Putamen (tissue), 1 donor: Measurements from ENCODE around the gene DIP2C.
A peak's percentile ranks its signal among the peaks of the same experiment; 100 is the strongest.
"Not testable (repeated sequence)": the region's sequence is repeated elsewhere in the genome, so short reads cannot be mapped to it uniquely, and the experiment has no call there.

ENCODE experiments used
- DNase-seq: peaks from one replicate; pipeline ENCODE4 v3.0.0-alpha.2; 2016; ENCODE audit warnings: low spot score

Gene DIP2C, protein sequence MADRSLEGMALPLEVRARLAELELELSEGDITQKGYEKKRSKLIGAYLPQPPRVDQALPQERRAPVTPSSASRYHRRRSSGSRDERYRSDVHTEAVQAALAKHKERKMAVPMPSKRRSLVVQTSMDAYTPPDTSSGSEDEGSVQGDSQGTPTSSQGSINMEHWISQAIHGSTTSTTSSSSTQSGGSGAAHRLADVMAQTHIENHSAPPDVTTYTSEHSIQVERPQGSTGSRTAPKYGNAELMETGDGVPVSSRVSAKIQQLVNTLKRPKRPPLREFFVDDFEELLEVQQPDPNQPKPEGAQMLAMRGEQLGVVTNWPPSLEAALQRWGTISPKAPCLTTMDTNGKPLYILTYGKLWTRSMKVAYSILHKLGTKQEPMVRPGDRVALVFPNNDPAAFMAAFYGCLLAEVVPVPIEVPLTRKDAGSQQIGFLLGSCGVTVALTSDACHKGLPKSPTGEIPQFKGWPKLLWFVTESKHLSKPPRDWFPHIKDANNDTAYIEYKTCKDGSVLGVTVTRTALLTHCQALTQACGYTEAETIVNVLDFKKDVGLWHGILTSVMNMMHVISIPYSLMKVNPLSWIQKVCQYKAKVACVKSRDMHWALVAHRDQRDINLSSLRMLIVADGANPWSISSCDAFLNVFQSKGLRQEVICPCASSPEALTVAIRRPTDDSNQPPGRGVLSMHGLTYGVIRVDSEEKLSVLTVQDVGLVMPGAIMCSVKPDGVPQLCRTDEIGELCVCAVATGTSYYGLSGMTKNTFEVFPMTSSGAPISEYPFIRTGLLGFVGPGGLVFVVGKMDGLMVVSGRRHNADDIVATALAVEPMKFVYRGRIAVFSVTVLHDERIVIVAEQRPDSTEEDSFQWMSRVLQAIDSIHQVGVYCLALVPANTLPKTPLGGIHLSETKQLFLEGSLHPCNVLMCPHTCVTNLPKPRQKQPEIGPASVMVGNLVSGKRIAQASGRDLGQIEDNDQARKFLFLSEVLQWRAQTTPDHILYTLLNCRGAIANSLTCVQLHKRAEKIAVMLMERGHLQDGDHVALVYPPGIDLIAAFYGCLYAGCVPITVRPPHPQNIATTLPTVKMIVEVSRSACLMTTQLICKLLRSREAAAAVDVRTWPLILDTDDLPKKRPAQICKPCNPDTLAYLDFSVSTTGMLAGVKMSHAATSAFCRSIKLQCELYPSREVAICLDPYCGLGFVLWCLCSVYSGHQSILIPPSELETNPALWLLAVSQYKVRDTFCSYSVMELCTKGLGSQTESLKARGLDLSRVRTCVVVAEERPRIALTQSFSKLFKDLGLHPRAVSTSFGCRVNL (N-terminal part only)

DNA sequence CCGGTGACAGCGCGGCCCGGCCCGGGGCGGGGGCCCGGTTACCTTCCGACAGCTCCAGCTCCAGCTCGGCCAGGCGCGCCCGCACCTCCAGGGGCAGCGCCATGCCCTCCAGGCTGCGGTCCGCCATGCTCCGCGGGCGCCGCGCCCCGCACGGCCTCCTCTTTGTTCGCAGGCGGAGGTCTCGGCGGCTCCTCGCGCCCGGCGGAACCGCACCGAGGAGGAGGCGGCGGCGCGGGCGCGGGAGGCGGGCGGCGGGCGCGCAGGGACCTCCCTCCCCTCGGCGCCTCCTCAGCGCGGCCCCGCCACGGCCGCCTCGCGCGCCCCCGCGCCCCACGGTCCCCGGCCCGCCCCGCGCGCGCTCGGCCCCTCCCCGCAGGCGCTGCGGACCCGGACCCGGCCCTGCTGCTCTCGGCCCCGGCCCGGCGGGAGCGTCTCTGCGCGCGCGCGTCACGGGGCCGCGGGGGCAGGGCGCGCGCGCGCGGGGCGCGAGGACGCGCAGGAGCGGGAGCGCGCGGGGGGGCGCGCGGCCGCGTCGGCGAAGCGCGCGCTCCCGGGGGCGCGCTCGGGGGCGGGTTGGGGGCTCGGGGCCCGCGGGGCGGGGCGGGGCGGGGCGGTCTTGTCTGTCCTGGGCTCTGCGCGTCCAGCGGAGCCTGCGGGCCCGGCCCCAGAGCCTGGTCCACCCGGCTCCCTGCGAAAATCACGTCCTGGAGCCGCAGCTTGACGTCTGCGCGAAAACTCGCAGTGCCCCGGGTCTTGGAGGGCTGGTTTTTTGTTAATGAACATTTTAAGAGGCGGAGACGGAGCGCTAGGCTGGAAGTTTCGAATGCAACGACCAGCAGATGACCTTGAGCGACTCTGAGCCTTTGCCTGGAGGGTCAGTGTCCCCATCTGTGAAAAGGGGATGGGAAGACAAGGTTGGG, at the start of gene DIP2C:
DIP2C (minus strand) TSS at position 217 of the 920 bp plus-strand sequence; CDS start at position 127, 90 bp downstream.
- peak; percentile 68 for DNase-seq

DNA sequence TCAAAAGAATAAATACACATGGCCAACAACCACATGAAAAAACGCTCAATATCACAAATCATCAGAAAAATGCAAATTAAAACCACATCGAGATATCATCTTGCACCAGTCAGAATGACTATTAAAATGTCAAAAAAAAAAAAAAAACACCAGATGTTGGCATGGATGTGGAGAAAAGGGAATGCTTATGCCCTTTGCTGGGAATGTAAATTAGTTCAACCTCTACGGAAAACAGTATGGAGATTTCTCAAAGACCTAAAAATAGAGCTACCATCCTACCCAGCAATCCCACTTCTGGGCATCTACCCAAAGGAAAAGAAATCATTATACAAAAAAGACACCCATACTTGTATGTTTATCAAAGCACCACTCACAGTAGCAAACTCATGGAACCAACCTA, 45.0 kb upstream of the DIP2C start:
- DNase-seq, result no peak

DNA sequence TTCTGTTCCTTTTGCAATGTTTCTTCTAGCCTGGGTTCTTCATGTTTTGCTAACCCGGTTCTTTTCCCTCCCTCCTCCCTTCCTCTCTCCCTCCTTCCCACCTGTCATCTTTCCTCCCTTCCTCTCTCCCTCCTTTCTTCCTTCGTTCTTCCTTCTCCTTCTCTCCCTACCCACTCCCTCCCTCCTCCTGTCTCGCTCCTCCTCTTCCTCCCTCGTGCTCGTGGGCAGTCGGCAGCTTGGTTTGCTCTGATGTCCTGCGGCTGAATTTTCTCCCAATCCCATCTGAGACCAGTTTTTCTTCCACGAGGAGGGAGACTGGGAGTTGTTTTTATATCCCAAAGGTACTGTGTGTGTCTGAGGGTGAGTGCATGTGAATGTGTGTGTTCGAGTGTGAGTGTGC, 43.6 kb upstream of the DIP2C start:
- no peak for DNase-seq

DNA sequence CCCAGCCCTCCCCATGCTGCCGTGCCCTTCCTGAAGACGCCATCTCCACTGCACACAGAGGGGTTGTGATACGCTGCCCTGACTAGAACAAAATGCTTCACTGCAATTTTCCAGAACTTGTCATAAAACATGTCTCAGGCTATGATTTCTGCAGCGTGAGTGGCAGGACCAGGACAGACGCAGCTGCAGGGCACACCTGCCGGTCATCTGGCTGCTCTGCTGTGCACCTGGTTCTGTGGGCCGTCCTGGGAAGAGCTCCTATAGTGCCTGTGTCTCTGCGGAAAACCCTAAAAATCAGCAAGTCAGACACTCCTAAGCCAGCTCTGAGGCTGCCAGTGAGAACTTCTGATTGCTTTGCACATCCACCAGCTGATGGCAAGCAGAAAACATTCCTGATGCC, 39.7 kb upstream of the DIP2C start:
- DNase-seq, result no peak

DNA sequence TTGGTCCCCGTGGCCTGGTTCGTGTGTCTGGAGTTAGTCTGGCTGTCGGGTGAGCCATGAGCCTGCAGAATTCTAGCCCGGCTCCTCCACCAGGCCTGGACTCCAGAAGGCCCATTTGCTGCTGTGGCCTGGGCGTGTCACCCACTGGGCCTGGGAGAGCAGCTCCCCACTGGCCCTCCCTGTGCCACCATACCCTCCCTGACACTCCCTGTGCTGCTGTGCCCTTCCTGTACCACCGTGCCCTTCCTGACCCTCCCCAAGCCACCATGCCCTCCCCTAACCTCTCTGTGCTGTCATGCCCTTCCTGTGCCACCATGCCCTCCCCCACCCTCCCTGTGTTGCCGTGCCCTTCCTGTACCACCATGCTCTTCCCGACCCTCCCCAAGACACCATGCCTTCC, 39.1 kb upstream of the DIP2C start:
- DNase-seq, result no peak

DNA sequence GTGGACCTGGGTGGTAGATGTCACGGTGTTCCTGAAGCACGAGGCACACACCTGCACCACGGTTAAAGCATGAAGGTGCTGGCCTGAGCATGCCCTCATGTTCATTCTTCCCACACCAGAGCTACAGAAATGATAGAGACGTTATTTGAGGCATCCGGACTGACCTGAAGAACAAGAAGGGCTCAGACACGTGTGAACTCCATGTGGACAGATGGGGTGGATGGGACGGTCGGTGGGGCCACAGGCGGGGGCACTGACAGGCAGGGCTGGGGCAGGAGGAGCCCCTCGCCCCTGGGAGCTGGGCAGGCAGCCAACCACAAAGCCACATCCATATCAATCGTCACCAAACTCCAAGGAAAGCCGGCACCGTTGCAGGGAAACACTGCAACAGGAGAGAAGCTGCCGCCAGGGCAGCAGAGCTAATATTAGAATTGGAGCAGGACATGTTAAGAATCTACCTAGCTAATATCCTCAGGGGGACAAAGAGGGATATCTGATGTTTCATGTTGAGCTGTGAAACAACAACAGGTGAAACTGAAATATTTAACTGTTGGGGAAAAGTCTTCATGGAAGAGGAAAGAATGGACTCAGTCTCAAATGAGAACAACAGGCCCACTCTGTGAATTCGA, 37.8 kb upstream of the DIP2C start:
- no peak for DNase-seq

DNA sequence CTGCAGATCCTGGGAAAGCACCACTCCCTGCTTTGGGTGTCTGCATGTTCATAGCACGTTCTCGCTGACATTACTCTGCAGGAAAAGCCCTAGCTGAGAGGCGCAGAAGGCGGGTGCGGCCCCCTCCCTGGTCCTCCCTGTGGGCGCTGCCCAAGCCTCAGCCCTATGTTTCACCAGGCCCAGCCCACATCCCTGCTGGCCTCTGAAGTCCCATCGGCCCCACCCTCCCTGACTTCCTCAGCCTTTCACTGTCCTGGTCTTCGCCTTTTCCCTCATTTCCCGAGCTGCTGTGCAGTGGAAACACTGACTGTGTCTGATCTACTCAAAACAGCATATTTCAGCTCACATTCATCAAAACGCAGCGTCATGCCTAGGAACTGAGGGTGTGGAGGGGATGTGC, 36.3 kb upstream of the DIP2C start:
- DNase-seq, result no peak

DNA sequence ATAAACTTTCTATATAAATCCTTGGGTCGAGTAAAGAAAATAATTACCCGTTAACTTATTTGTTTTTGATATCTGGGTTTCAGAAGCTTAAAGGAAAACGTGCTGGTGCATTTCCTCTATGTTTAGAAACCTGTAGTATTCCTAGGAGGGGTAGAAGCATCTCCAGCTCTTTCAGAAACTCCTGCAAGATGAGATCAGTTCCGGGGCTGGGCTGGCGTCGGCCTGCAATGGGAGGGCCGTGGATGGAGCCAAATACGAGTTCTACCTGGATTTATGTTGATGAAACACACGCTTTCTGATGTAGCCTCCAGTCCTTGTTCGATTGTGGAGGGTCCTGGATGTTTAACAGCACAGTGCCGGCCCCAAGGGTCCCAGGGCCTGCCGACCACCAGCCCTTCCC, 35.8 kb upstream of the DIP2C start:
- DNase-seq, result no peak

DNA sequence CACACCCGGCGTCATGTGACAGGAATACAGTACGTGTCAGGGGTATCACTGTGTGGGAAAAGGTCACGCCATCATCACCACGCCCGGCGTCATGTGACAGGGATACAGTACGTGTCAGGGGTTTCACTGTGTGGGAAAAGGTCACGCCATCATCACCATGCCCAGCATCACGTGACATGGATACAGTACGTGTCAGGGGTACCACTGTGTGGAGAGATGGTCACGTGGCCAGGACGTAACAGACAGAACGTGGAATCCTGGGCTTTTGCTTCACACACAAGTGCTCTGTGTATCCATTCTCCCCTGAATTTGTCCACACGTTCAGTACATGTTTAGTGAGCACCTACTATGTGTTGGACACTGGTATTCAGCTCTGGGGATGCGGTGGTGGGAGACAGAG, 34.5 kb upstream of the DIP2C start:
- no peak for DNase-seq

DNA sequence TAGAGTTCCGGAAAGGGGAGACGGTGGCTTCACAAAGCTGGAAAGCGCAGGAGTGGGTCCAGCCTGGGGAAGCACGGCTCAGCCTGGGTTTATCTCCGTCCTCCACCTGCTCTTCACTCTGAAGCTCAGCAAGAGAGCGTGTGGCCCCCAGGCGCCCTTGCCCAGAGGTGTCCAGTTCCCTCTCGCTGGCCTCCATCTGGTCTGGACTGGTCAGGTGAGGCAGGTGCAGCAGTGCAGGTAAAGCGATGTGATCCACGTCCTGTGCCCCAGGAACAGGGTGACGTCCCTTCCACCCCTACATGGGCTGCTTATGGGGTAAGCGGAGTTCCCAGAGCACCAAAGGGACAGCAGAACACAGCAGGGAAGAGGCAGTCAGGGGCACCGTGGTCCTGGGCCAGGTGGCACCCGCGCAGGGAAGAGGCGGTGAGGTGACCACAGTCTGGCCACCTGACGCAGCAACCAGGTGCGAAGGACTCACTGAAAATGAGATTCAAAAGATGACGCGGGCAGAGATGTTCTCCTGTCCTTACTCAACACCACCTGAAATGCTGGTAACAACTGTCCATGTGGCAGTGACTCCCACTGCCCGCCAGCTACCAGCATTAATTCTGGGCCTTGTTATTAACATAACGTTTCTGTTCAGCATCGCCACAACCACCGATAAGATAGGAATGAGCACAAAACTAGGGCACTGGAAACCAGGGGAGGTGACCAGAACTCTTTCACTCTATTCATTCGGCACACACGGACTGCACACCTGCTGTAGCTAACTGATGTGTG, 33.0 kb upstream of the DIP2C start:
- DNase-seq, result no peak

DNA sequence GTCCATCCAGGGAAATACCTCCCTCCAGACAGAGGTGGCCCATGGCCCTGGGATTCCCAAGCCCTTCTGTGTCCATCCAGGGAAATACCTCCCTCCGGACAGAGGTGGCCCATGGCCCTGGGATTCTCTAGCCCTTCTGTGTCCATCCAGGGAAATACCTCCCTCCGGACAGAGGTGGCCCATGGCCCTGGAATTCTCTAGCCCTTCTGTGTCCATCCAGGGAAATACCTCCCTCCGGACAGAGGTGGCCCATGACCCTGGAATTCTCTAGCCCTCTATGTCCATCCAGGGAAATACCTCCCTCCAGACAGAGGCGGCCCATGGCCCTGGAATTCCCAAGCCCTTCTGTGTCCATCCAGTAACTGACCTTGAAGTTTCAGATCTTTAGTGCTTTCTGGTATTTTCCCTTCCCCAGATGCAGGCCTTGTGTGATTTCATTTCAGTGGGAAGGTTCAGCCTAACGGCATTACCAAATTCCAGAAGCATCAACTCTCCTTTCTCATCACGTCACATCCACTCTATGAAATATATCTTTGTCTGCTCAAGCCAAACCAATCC, 28.8 kb upstream of the DIP2C start:
- no peak for DNase-seq

DNA sequence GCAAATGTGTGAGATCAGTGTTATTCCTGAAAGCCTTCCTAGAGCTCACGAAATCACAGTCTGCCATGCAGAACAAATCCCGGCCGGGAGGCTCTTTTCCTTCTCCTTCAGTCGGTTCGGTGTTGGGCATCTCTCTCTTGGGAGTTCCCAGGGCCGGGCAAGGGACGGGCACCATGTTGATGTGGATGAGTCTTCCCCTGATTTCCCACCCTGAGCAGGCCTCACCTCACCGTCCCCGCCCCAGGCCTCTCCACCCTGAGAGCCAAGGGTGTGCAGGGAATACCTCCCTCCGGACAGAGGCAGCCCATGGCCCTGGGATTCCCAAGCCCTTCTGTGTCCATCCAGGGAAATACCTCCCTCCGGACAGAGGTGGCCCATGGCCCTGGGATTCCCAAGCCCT, 28.0 kb upstream of the DIP2C start:
- no peak for DNase-seq

DNA sequence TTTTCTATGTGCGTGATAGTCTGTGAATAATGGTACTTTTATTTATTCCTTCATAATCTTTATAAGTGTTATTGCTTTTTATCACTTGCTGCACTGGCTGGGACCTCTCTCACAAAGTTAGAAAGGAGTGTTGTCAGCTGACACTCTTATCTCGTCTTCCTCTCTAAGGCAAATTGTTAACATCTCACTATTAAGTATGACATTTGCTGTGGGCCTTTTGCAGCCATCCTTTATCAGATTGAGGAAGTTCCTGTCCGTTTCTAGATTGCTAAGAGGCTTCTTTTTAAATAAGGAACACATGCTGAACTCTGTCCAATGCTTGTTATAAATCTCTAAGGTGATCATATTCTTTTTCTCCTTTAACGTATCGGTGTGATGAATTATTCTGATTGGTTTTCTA, 27.4 kb upstream of the DIP2C start:
- DNase-seq, result no peak

DNA sequence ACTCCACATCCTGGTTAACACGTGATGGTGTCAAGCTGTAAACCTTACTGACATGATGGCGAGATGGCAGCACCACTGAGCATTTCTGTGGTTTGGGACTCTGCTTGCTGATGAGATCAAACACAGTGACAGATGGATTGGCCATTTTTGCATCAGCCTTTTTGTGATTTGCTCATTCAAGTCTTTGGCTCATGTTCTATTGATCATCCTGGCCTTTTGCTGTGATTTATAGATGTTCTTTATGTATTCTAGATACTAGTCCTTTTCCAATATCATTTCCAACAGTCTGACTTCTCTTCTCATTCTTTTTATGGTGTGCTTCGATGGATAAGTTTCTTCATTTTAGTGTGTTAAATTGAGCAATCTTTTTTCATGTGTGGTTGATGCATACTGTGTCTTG, 24.7 kb upstream of the DIP2C start:
- no peak for DNase-seq

DNA sequence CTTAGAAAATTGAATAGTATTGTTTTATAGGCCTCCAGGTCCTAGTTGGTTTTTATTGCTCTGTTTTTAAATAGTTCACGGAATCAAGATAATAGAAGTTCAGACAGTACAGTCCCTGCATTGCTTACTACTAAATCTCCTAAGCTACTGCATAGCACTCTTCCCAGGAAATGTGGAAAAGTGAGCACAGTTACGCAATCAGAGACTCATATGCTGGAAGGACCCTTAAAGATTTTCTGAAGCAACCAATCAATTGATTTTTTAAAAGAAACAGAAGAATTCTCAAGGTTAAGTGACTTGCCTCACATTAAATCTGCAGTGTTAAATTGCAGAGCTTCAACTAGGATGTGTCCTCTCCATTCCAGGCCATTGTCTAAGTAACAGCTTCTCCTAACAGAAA, 23.1 kb upstream of the DIP2C start:
- no peak for DNase-seq

DNA sequence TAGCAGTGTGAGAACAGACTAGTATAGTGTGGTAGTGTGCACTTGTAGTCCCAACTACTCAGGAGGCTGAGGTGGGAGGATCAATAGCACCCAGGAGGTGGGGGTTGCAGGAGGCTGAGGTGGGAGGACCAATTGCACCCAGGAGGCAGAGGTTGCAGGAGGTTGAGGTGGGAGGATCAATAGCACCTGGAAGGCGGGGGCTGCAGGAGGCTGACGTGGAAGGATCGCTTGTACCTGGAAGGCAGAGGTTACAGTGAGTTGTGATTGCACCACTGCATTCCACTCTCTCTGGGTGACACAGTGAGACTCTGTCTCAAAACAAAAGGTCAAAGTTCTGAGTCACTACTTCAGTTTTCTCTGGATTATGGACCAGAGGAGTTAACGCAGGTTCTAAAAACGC, 22.6 kb upstream of the DIP2C start:
- no peak for DNase-seq

DNA sequence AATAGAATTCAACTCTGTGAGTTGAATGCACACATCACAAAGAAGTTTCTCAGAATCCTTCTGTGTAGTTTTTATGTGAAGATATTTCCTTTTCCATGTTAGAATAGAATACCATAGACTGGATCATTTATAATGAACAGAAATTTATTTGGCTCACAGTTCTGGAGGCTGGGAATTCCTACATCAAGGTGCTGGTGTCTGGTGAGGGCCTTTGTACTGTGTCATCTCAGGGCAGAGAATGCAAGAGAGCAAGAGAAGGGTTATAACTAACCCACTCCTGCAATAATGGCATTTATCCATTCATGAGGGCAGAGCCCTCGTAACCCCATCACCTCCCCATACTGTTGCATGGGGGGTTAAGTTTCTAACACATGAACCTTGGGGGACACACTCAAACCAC, 18.4 kb upstream of the DIP2C start:
- DNase-seq, result no peak

DNA sequence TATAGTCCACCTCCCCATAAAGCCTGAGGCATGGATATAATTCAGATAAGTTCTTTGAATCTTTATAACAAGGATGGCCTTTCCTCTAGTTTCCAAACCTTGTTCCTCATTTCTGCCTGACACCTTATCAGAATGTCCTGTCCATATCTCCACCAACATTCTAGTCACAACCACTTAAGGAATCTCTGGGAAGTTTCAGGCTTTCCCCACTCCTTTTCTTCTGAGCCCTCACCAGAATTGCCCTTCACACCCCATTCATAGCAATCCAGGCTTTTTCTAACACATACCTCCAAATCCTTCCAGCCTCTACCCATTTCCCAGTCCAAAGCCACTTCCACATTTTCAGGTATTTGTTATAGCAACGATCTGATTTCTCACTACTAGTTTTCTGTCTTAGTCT, 18.0 kb upstream of the DIP2C start:
- no peak for DNase-seq

DNA sequence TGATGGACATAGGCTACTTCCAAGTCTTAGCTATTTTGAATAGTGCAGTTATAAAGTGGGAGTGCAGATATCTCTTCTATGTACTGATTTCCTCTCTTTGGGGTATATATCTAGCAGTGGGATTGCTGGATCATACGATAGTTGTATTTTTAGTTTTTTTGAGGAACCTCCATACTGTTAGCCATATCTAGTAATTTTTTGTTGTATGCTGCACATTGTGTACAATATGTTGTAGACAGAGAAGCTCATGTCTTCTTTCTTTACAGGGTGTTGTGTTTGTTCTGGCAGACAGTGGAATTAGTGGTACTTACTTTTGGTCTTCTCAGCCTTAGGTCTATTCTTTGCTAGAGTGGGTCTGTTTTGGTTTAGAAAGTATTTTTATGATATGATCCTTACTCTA, 13.7 kb upstream of the DIP2C start:
- DNase-seq, result no peak

DNA sequence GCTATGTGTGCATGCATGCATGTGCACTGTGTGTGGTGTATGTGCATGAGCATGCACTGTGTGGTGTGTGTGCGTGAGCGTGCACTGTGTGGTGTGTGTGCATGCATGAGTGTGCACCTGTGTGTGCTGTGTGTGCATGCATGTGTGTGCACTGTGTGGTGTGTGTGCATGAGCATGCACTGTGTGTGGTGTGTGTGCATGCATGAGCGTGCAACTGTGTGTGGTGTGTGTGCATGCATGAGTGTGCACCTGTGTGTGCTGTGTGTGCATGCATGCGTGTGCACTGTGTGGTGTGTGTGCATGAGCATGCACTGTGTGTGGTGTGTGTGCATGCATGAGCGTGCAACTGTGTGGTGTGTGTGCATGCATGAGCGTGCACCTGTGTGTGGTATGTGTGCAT, 10.7 kb upstream of the DIP2C start:
- DNase-seq, result not testable (repeated sequence)
